ENCODE results near the gene SCO1. TPM values are rescaled to one million over a fixed set of nuclear protein-coding genes. Genes with fewer than 3 reads are reported as not detected.

SCO1 gene
- total RNA-seq: 13.1 TPM

DNA sequence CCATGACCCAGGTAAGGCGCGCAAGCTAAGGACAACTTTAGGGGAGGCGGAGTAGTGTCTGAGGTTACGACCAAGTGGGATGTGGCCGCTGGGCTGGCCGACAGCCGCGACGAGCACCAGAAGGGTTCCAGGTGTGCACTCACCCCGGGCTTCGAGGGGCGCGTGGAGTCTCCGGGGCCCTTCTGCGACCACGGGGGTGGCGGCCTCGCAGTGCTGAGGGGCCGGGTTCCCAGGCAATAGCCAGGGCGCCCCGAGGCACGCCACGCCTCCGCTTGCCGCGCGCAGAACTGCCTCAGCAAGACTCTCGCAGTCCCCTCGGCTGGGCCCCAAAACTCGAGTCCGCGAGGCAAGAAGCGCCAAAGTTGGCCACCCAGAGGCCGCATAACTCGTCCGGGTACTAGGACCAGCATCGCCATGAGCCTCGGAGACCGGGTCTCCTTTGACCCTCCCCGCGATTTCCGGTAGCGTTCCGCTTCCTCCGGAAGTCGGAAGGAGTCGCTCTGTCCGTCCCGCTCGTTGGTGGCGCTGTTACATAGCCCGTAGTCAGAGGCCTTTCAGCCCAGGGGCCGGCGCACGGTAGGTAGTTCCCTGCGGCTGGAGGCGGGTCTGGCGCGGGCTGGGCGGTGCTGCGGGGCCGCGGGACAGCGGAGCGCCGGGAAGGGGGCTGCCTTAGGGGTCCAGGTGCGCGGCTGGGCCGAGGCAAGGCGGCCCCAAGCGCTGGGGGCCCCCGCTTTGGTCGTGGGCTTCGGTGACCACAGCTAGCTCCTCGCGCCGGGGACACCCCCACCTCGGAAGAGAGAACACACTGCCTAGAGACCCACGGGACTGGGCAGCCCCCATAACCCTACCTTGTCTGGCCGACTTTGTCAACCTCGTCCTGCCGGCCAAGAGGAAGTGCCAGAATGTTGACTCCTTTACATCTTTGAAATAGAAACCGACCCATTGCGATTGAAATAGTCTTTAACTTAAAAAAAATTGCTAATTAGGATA is at the start of gene SCO1, which contains the start of gene ADPRM:
Gene SCO1, minus strand, starts transcription at position 442 of the 990 bp plus-strand sequence. Its CDS starts 26 bp downstream, at position 416.
Gene ADPRM, plus strand, starts transcription at position 503 of the 990 bp plus-strand sequence. CDS start 7,333 bp downstream, outside the sequence.

GRCh38 chr17:10729334-10730193 is 32.2 kb upstream of the SCO1 start, which contains the start of gene TMEM220:
Gene TMEM220, minus strand, starts transcription at chr17:10730023. Its CDS starts 172 bp downstream, at chr17:10729851.

GRCh38 chr17:10657148-10657547 is 40.2 kb downstream of the SCO1 start, which contains the start of gene MYH3:
Gene MYH3, minus strand, starts transcription at chr17:10657309. Its CDS starts 2,245 bp downstream, at chr17:10655064.

Other genes starting within 250 kb of the SCO1 start
- not detected for gene MYH4, start 228.0 kb downstream of the SCO1 start, total RNA-seq
- gene MYH1, start 179.0 kb downstream of the SCO1 start, total RNA-seq: not detected
- gene MYH2, start 147.9 kb downstream of the SCO1 start, total RNA-seq: under 0.01 TPM
- 1.4 TPM for gene MYH3, start 40.2 kb downstream of the SCO1 start, total RNA-seq
- 15.2 TPM for gene ADPRM, start 61 bp upstream of the SCO1 start, total RNA-seq
- 1.8 TPM for gene TMEM220, start 32.5 kb upstream of the SCO1 start, total RNA-seq
- not detected for gene TMEM238L, start 106.6 kb upstream of the SCO1 start, total RNA-seq
- gene PIRT, start 140.6 kb upstream of the SCO1 start, total RNA-seq: 5.3 TPM

Measured in diencephalon (tissue), 1 donor.